HG03342 (cell line): ENCODE results near the gene CSNK1G3.
A peak's percentile ranks its signal among the peaks of the same experiment; 100 is the strongest.
"Not testable (repeated sequence)": the region's sequence is repeated elsewhere in the genome, so short reads cannot be mapped to it uniquely, and the experiment has no call there.

ENCODE experiments used
- ATAC-seq: cut with Tn5 transposase; IDR thresholded peaks from one replicate; pipeline ENCODE4 v1.9.1; 2021; ENCODE audit warnings: mild to moderate bottlenecking, moderate library complexity; ENCODE audit not compliant: unreplicated experiment

The CSNK1G3 gene

GRCh38 chr5:123511648-123512605, at the start of gene CSNK1G3:
TSS of gene CSNK1G3 (plus strand) at chr5:123512177. CDS start at chr5:123545664, 33,487 bp downstream.
- peak; percentile 94 for ATAC-seq

DNA sequence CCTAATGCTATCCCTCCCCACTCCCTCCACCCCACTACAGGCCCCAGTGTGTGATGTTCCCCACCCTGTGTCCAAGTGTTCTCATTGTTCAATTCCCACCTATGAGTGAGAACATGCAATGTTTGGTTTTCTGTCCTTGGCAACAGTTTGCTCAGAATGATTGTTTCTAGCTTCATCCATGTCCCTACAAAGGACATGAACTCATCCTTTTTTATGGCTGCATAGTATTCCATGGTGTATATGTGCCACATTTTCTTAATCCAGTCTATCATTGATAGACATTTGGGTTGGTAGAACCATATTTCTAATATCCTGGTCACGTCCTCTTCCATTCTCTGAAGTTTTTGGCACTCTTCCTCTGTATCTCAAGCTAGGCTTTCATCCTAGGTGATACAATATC, 45.1 kb upstream of the CSNK1G3 start:
- ATAC-seq: not testable (repeated sequence)

GRCh38 chr5:123471385-123471784, 40.6 kb upstream of the CSNK1G3 start:
- ATAC-seq: no peak

DNA sequence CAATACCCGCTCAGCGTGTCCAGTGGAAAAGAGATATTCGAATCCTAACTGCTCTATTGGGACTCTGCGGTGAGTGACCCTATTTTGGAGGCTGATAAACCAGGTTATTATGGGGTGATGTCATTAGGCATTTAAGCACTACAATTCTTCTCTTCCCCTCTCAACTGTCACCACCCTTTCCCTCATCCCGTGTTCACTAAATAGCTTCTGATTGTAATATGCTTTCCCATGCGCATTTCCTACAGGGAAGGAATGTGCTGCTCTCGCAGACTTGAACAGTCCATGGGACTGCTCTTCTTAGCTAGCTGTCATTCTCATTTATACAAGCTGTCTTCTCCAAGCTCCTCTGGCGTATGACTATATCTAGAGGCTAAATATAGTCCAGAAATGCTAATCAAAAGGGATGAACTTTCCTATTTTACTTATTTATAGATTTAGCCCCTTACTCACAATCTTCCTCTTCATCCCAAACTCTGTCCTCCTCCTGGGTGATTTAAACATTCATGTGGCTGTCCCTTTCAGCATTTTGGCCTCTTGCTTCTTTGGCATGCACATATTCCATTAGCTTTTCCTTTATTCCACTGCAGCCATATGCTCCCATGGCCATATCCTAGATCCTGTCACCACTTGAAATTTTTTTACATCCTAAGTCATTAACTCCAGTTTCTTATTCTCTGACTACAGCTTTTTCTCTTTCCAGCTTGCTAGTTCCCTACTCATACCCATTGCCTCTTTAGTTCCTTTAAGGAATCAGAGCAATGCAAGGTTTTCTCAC, 39.6 kb upstream of the CSNK1G3 start:
- ATAC-seq: no peak

GRCh38 chr5:123474228-123474627, 37.7 kb upstream of the CSNK1G3 start:
- ATAC-seq: no peak

DNA sequence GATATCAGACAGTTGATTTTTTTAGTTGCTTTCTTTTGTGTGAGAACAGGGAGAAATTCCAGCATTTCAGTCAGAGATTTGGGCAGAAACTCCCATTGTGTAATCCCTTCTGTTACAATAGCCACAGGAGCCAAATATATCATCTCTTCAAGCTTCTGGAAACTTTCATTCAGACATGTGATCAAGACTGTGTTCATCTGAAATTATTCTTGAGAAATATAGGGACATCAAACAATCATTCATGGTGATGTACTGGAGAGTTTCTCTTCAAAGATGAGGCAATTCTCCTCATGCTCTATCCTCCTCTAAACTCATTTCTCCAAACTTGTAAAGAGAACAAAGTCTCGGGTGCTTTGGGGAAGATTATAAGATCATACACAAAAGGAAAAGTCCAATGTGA, 35.2 kb upstream of the CSNK1G3 start:
- no peak for ATAC-seq

DNA sequence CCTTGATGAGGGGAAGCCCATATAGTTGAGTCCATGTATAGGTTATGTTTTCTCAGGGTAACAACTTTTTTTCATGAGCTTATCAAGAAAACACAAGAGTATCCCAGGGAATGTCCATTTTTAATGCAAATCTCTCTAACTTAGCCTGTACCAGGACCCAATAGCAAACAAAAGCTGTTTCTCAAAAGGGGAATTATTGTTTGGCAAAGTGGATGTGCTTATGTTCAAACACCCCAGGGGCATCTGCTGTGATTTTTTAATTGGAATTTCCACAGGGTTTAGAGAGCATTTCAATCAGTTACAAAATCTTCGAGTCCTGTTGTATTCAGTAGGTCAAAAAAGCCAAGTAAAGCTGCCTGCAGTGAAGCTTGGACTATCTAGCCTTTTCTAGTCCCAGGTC, 33.4 kb upstream of the CSNK1G3 start:
- no peak for ATAC-seq

GRCh38 chr5:123482258-123482657, 29.7 kb upstream of the CSNK1G3 start:
- ATAC-seq: no peak

GRCh38 chr5:123483446-123484077, 28.4 kb upstream of the CSNK1G3 start:
- no peak for ATAC-seq

DNA sequence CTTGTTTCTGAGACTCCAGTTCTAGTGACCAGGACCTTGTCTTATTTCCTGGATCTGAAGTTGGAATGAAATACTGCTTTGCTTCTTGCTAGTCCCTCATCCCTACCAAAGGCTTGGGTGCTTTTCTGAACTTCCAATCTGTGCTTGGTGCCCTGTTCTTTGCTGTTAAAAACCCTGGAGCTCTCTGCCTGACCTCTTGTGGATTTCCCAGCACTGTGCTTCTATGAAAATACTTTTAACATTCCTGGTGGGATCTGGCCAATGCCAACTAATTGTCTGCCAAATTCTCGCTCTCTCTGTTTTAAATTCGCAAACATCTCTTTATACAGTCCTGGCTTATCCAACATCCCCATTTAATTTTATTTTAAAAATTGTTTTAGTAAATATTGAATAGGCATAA, 26.7 kb upstream of the CSNK1G3 start:
- ATAC-seq: no peak

GRCh38 chr5:123486951-123487655, 24.9 kb upstream of the CSNK1G3 start:
- ATAC-seq: no peak

GRCh38 chr5:123490974-123491373, 21.0 kb upstream of the CSNK1G3 start:
- no peak for ATAC-seq

GRCh38 chr5:123495211-123495610, 16.8 kb upstream of the CSNK1G3 start:
- ATAC-seq: not testable (repeated sequence)

DNA sequence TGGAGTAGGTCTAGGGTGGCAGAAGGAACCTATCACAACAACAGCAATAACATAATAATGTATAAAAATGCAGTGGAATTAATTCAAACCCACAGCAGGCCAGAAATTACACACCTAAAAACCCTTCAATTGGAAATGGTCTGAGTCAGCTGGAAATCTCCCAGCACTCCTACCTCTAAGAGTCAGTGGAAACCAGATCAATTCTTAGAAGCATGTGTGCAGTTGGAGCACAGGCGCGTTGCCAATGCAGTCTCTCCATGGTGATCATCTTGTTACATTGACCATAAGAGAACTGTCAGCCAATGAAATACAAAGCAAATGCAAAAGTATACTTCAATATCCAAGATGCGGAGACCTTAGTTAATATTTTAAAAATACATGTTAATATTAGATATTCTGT, 15.1 kb upstream of the CSNK1G3 start:
- no peak for ATAC-seq

- ATAC-seq: no peak
Observed at GRCh38 chr5:123500471-123500870, 11.5 kb upstream of the CSNK1G3 start.

GRCh38 chr5:123502120-123502519, 9.9 kb upstream of the CSNK1G3 start:
- no peak for ATAC-seq

GRCh38 chr5:123503299-123503698, 8.7 kb upstream of the CSNK1G3 start:
- no peak for ATAC-seq

DNA sequence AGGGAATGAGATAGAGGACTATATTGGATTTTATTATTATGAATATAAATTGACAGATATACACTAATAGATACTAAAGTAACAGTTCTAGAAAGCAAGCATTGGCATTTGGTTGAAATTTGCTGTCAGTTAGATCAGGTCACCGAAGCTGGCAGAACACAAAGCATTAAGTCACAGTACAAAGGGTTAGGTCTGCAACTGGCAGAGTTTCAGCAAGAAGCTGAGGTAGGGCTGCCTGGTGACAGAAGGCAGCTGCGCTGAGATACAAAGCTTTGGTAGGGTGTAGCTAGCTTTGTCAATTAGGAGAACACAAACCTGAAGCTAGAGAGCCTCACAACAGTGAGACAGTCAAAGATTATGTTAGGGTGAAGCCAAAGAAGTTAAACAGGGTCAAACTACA, 6.3 kb upstream of the CSNK1G3 start:
- no peak for ATAC-seq

DNA sequence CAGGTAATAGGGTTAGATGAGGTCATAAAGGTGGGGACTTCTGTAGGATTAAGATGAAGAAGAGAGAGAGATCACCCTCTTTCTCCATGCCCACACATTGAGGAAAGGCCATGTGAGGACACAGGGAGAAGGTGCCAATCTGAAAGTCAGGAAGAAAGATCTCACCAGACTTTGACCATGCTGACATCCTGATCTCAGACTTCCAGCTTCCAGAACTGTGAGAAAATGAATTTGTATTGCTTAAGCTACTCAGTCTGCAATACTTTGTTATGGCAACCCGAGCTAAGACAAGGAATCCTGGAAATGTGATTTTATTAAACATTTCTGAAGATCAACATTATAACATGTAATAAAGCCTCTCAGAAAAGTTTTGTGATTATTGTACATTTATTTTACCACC, 3.5 kb upstream of the CSNK1G3 start:
- ATAC-seq: no peak

DNA sequence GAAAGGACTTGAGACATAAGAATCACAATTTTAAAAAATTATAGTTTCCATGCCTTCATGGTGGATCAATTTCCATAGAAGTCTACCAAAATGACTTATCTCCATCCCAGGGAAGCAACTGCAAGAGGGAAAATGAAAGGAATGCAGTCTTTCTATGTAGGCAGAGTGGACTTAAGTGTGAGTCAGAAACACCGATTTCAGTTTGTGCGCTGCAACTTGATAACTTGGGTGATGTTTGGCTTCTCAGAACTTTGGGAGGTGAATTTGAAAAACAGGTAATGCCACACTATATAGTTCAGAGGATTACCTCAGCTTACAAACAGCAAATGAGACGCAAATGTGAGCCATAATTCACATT, 708 bp upstream of the CSNK1G3 start:
- ATAC-seq: no peak
